Measurements from ENCODE around the gene COL4A2. TPM values are rescaled to one million over a fixed set of nuclear protein-coding genes. Genes with fewer than 3 reads are reported as not detected.

The COL4A2 gene
- total RNA-seq, 2 experiments from 2014 or later, result not detected

DNA sequence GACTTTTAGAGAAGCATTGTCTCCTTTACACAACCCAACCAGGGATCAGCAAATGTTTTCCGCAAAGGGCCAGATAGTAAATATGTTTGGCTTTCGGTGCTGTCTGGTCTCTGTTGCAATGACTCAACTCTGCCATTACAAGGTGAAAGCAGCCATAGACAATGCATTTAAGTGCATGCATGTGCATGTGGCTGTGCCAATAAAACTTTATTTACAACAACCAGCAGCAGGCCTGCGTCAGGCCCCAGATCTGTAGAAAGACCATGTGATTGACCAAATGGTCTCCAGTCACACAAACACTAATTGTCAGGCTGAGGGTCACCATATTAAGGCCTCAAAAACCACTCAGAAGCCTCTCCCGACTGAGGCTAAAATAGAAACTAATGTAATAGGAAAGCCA is 246.3 kb downstream of the COL4A2 start:
- Mint-ChIP-seq H3K4me1 (ENCODE audit: low read depth) (no peaks in the 10 kb centered on the region), H3K36me3 (ENCODE audit: low read depth) (no peaks in the 10 kb centered on the region), H3K27me3 (no peaks in the 10 kb centered on the region), H3K4me3 (no peak overlapping the region), H3K9me3 (no peaks in the 10 kb centered on the region), H3K27ac (no peak overlapping the region)
- ChIA-PET CTCF (interaction anchor here (0.6 kb wide), 1 partner anchor 438 kb away, joined by 3 read pairs; no protein-coding TSS in a partner anchor), POLR2A (no interaction called here)
- TF ChIP-seq, protein P1, sequence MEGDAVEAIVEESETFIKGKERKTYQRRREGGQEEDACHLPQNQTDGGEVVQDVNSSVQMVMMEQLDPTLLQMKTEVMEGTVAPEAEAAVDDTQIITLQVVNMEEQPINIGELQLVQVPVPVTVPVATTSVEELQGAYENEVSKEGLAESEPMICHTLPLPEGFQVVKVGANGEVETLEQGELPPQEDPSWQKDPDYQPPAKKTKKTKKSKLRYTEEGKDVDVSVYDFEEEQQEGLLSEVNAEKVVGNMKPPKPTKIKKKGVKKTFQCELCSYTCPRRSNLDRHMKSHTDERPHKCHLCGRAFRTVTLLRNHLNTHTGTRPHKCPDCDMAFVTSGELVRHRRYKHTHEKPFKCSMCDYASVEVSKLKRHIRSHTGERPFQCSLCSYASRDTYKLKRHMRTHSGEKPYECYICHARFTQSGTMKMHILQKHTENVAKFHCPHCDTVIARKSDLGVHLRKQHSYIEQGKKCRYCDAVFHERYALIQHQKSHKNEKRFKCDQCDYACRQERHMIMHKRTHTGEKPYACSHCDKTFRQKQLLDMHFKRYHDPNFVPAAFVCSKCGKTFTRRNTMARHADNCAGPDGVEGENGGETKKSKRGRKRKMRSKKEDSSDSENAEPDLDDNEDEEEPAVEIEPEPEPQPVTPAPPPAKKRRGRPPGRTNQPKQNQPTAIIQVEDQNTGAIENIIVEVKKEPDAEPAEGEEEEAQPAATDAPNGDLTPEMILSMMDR (IDR thresholded peaks at IDR 0.05), result no peak
- intact Hi-C loops (cut with micrococcal nuclease), result no loop called here
- ATAC-seq (no peak), DNase-seq (no peak)

DNA sequence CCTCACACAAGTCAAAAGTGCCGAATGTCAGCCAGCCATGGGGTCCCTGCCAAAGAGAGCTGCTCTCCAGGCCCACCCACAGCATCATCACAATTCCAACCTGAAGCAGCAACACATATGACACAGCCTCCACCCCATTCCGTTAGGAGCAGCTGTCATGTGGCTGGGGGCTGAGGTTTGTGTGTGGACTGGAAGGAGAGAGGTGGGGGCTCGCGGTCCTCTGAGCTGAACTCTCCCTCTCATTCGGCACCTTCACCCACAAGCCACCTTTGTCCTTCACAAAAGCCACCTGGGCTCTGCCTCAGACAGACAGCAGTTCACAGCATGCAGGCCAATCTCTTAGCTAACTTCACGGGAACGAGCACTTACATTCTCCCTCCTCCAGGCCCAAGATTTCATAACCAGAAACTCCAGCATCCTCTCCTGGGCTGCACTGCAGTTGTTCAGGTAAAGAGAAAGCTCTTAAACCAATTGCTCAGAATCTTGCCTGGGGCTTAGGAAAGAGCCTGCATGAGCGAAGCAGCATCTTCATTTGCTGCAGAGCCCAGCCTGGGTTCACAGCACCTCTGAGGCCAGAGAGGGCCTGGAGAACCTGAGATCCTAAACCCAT is 247.2 kb downstream of the COL4A2 start:
- ATAC-seq (no peak), DNase-seq (no peak)
- H3K36me3 Mint-ChIP-seq (ENCODE audit: low read depth), result peaks cover 4% of the 10 kb centered on the region
- H3K4me3 Mint-ChIP-seq, result no peak overlapping the region
- intact Hi-C loops (cut with micrococcal nuclease), result no loop called here
- CTCF ChIA-PET, result interaction anchor here (1.0 kb wide), 1 partner anchor 15 kb away, joined by 3 read pairs; no protein-coding TSS in a partner anchor
- TF ChIP-seq, protein P1 (IDR thresholded peaks at IDR 0.05), result no peak
- H3K9me3 Mint-ChIP-seq, result no peaks in the 10 kb centered on the region
- no peaks in the 10 kb centered on the region for H3K4me1 Mint-ChIP-seq (ENCODE audit: low read depth)
- H3K27me3 Mint-ChIP-seq, result no peaks in the 10 kb centered on the region
- H3K27ac Mint-ChIP-seq, result no peak overlapping the region
- POLR2A ChIA-PET, result interaction anchor here (1.0 kb wide), 1 partner anchor 21 kb away, joined by 3 read pairs; no protein-coding TSS in a partner anchor

DNA sequence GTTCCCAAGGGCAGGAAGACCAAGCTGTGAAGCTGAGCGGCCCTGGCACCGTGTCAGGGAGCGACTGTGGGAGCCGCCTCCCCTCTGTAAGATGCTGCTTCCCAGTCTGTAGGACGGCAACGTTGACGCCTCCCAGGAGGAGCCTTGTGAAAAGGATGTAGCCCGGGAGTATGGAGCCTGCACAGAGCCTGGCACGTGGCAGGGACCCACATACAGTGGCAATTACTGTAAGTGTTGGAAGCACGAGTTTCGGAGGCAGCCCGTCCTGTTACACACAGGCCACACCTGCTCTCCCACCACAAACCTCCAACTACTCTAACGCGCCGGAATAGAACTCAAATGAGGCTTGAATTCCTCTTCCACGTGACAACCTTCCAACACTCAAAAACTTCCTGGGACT is 247.9 kb downstream of the COL4A2 start:
- no peak for ATAC-seq
- H3K36me3 Mint-ChIP-seq (ENCODE audit: low read depth), result peaks cover 6% of the 10 kb centered on the region
- CTCF ChIA-PET, result interaction anchor here (1.0 kb wide), 1 partner anchor 15 kb away, joined by 3 read pairs; no protein-coding TSS in a partner anchor
- H3K4me1 Mint-ChIP-seq (ENCODE audit: low read depth), result peaks cover under 1% of the 10 kb centered on the region
- no peak for DNase-seq
- H3K4me3 Mint-ChIP-seq, result no peak overlapping the region
- TF ChIP-seq, protein P1 (IDR thresholded peaks at IDR 0.05), result no peak
- intact Hi-C loops (cut with micrococcal nuclease), result no loop called here
- no peaks in the 10 kb centered on the region for H3K9me3 Mint-ChIP-seq
- peak overlapping the region; percentile 36 for H3K27ac Mint-ChIP-seq
- H3K27me3 Mint-ChIP-seq, result peaks cover under 1% of the 10 kb centered on the region
- POLR2A ChIA-PET, result interaction anchor here (1.0 kb wide), 1 partner anchor 20 kb away, joined by 3 read pairs; no protein-coding TSS in a partner anchor

DNA sequence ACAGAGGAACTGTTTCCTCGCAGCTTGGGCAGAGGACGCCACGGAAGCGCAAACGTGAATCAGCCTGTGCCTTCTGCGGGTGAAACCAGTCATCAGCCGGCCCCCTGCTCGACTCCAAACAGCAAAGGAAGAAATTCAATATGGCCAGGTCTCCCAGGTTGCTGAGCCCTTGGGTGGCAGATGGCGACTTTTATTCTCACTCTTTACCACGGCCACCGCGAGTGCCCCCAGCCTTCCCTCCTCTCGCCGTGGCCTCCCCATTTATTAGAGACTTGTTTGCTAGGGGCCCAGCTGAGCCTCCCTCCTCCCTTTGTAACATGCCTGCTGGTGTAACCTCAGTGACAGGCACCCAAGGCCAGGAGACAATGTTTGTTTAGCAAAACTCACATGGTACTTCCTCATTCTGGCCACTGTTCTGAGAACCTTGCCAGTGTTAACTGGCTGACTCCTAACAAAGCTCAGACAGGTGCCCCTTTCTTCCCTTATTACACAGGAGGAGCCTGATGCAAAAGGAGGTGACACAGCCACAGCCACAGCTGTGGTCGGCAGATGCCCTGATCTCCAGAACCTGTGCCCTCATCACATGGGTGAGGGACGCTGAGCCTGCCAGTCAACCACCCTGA is 248.6 kb downstream of the COL4A2 start:
- Mint-ChIP-seq H3K27ac (no peak overlapping the region), H3K4me3 (no peak overlapping the region), H3K9me3 (no peaks in the 10 kb centered on the region), H3K27me3 (peaks cover 3% of the 10 kb centered on the region), H3K4me1 (ENCODE audit: low read depth) (peaks cover 7% of the 10 kb centered on the region), H3K36me3 (ENCODE audit: low read depth) (peaks cover 6% of the 10 kb centered on the region)
- TF ChIP-seq, protein P1 (IDR thresholded peaks at IDR 0.05), result no peak
- DNase-seq (no peak), ATAC-seq (no peak)
- intact Hi-C loops (cut with micrococcal nuclease), result no loop called here
- ChIA-PET CTCF (interaction anchor here (1.0 kb wide), 1 partner anchor 62 kb away, joined by 3 read pairs; no protein-coding TSS in a partner anchor), POLR2A (no interaction called here)

DNA sequence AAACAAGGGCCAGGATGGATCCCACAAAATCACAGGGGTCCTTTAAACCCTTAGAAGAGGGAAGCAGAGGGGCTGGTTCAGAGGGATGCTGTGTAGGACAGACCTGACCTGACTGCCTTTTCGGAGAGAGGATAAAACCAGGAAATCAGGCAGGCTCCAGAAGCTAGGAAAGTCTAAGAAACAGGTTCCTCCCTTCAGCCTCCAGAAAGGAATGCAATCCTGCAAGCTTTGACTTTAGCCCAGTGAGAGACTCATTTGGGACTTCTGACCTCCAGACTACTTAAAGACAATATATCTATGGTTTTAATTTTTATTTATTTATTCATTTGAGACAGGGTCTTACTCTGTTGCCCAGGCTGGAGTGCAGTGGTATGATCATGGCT is 249.1 kb downstream of the COL4A2 start:
- Mint-ChIP-seq H3K27ac (no peak overlapping the region), H3K9me3 (no peaks in the 10 kb centered on the region), H3K4me1 (ENCODE audit: low read depth) (peaks cover 9% of the 10 kb centered on the region), H3K27me3 (peaks cover 5% of the 10 kb centered on the region), H3K36me3 (ENCODE audit: low read depth) (peaks cover 6% of the 10 kb centered on the region), H3K4me3 (no peak overlapping the region)
- ChIA-PET POLR2A (no interaction called here), CTCF (interaction anchor here (1.0 kb wide), 1 partner anchor 61 kb away, joined by 3 read pairs; no protein-coding TSS in a partner anchor)
- TF ChIP-seq, protein P1 (IDR thresholded peaks at IDR 0.05), result no peak
- DNase-seq (no peak), ATAC-seq (no peak)
- intact Hi-C loops (cut with micrococcal nuclease), result no loop called here
